Osteocyte (in vitro differentiated cells): Measurements from ENCODE around the gene SLC6A17. TPM values are rescaled to one million over a fixed set of nuclear protein-coding genes. Genes with fewer than 3 reads are reported as not detected.

Experiments used
- DNase-seq: peaks from one replicate; pipeline ENCODE4 v3.0.0; 2021; ENCODE audit warnings: mixed read lengths; ENCODE audit not compliant: unreplicated experiment; ENCODE audit errors: extremely low spot score
- H3K27ac Mint-ChIP-seq: one replicate; pipeline ENCODE4 v1.8.0; 2021; ENCODE audit warnings: mild to moderate bottlenecking, mixed read lengths; ENCODE audit not compliant: unreplicated experiment
- H3K27me3 Mint-ChIP-seq: one replicate; pipeline ENCODE4 v1.8.0; 2021; ENCODE audit warnings: mixed read lengths; ENCODE audit not compliant: unreplicated experiment
- H3K36me3 Mint-ChIP-seq: one replicate; pipeline ENCODE4 v1.8.0; 2021; ENCODE audit warnings: mixed read lengths; ENCODE audit not compliant: unreplicated experiment
- H3K4me1 Mint-ChIP-seq: one replicate; pipeline ENCODE4 v1.8.0; 2021; ENCODE audit warnings: mixed read lengths; ENCODE audit not compliant: unreplicated experiment
- H3K4me3 Mint-ChIP-seq: one replicate; pipeline ENCODE4 v1.8.0; 2021; ENCODE audit warnings: mild to moderate bottlenecking, moderate library complexity, mixed read lengths; ENCODE audit not compliant: unreplicated experiment
- H3K9me3 Mint-ChIP-seq: one replicate; pipeline ENCODE4 v1.8.0; 2021; ENCODE audit warnings: mixed read lengths; ENCODE audit not compliant: unreplicated experiment
- total RNA-seq: library from RNA; stranded (reverse); gene quantifications from 2 replicates; pipeline ENCODE4 v1.2.1, GENCODE V29; 2021
- TF ChIP-seq, protein P1 (sequence below): fragments of 200-600 bp; sonication (generic); IDR thresholded peaks from 2 replicates; pipeline ENCODE4 v1.5.0; 2021; ENCODE audit warnings: antibody characterized with exemption, mild to moderate bottlenecking, moderate library complexity

SLC6A17 gene
- total RNA-seq, 1 donor from 2014 or later: 1.6 TPM

DNA sequence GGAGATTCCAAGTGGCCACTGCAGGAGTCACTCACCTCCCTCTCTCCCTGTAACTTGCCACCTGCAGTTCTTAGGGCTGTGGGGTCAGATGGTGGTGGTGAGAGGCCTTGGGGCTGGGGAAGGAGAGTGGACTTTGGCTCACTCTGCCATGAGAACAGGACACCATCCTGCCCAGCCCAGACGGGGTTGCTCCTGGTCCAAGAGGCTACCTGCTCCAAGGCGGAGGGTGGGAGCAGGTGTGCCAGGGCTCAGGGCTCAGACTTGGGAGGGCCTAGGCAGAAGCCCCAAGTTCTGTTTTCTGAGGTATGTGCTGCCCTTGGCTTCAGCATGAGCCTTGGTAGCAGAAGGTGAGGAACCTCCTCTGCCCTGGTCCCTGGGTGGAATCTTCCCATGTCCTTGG, 48.5 kb downstream of the SLC6A17 start:
- DNase-seq: no peak

DNA sequence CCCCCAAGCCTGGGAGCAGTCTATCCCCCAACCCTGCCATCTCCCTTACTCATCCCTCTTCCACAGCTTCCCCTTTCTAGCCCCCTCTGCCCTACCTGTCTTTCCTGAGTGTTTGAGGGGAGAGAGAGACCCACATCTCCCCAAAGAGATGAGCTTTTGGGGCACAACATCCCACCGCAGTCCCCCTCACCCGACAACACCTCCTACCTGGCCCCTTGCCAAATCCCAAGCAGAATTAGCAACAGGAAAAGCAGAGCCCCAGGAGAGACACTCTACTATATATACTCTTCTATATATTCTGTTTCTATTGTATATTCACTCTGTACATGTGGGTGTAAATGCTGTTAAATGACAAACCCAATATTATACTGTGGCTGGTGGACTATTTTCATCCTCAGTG, 49.9 kb downstream of the SLC6A17 start:
- H3K4me3 Mint-ChIP-seq: no peak overlapping the region
- peaks cover 19% of the 10 kb centered on the region for H3K4me1 Mint-ChIP-seq

More for the DNA sequence above, 48.5 kb downstream of the SLC6A17 start:
- Mint-ChIP-seq H3K9me3 (no peaks in the 10 kb centered on the region), H3K27ac (no peak overlapping the region), H3K27me3 (no peaks in the 10 kb centered on the region), H3K4me1 (peaks cover 18% of the 10 kb centered on the region), H3K4me3 (no peak overlapping the region), H3K36me3 (no peaks in the 10 kb centered on the region)
- TF ChIP-seq, protein P1, sequence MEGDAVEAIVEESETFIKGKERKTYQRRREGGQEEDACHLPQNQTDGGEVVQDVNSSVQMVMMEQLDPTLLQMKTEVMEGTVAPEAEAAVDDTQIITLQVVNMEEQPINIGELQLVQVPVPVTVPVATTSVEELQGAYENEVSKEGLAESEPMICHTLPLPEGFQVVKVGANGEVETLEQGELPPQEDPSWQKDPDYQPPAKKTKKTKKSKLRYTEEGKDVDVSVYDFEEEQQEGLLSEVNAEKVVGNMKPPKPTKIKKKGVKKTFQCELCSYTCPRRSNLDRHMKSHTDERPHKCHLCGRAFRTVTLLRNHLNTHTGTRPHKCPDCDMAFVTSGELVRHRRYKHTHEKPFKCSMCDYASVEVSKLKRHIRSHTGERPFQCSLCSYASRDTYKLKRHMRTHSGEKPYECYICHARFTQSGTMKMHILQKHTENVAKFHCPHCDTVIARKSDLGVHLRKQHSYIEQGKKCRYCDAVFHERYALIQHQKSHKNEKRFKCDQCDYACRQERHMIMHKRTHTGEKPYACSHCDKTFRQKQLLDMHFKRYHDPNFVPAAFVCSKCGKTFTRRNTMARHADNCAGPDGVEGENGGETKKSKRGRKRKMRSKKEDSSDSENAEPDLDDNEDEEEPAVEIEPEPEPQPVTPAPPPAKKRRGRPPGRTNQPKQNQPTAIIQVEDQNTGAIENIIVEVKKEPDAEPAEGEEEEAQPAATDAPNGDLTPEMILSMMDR: no peak

GRCh38 chr1:110200666-110201065, 50.4 kb downstream of the SLC6A17 start:
- Mint-ChIP-seq H3K36me3 (no peaks in the 10 kb centered on the region), H3K27me3 (no peaks in the 10 kb centered on the region), H3K4me3 (no peak overlapping the region), H3K27ac (no peak overlapping the region), H3K9me3 (no peaks in the 10 kb centered on the region), H3K4me1 (peaks cover 19% of the 10 kb centered on the region)
- TF ChIP-seq, protein P1: no peak
- DNase-seq: no peak

More for the DNA sequence above, 49.9 kb downstream of the SLC6A17 start:
- Mint-ChIP-seq H3K36me3 (no peaks in the 10 kb centered on the region), H3K27ac (no peak overlapping the region), H3K27me3 (no peaks in the 10 kb centered on the region), H3K9me3 (no peaks in the 10 kb centered on the region)
- no peak for DNase-seq
- TF ChIP-seq, protein P1: no peak

- Mint-ChIP-seq H3K4me3 (no peak overlapping the region), H3K27ac (no peak overlapping the region), H3K9me3 (no peaks in the 10 kb centered on the region), H3K4me1 (peaks cover 19% of the 10 kb centered on the region), H3K36me3 (no peaks in the 10 kb centered on the region), H3K27me3 (no peaks in the 10 kb centered on the region)
- no peak for DNase-seq
- TF ChIP-seq, protein P1: no peak
Observed at GRCh38 chr1:110201157-110201825, 51.0 kb downstream of the SLC6A17 start.

DNA sequence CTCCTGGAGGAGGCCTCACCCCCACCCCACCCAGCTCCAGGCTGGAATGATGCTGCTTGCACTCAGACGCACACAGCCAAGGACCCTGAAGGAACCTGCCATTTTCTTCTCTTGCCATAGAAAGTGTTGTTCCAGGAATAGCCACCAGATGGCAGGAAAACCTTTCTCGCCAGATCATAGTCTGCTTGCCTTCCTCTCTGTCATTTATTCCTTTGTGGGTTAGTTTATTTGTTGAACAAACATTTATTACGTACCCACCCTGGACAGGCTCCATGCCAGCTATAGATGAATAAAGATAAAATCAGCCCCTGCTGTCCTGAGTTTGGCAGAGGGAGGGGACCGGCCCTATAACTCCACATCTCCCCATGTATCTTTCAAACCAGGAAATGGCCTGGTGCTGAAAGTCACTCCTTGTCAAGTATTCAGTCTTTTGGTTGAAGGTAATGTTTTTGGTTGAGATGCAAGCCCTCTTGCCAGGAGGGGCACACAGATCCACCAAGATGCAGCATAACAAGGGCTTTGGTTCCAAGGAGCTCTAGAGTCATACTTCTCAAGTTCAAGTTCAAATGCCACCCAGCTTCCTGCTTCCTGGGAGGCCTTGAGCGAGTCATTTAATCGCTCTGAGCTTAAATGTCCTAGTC, 52.8 kb downstream of the SLC6A17 start:
- H3K27me3 Mint-ChIP-seq: no peaks in the 10 kb centered on the region
- no peaks in the 10 kb centered on the region for H3K36me3 Mint-ChIP-seq
- no peak overlapping the region for H3K27ac Mint-ChIP-seq
- TF ChIP-seq, protein P1: peak; percentile 86
- no peak overlapping the region for H3K4me3 Mint-ChIP-seq
- no peaks in the 10 kb centered on the region for H3K9me3 Mint-ChIP-seq
- H3K4me1 Mint-ChIP-seq: peaks cover 19% of the 10 kb centered on the region
- no peak for DNase-seq
